Sigmoid colon (tissue), 7 donors: ENCODE data around the gene HECW1. TPM values are rescaled to one million over a fixed set of nuclear protein-coding genes. Genes with fewer than 3 reads are reported as not detected.

Experiments used
- DNase-seq: peaks from one replicate; pipeline ENCODE4 v3.0.0-alpha.2; 2019
- H3K27ac ChIP-seq, 4 donors: fragments of 200-600 bp; sonication (generic); one replicate each; pipeline ENCODE4 v1.5.1; 2016 to 2019; ENCODE audit warnings: mild to moderate bottlenecking in 1 of 4
- H3K27me3 ChIP-seq, 3 donors: fragments of 200-600 bp; sonication (generic); one replicate each; pipeline ENCODE4 v1.5.1; 2019; ENCODE audit warnings: mild to moderate bottlenecking in 1 of 3
- H3K36me3 ChIP-seq, 4 donors: fragments of 200-600 bp; sonication (generic); one replicate each; pipeline ENCODE4 v1.5.1; 2016 to 2019
- H3K4me1 ChIP-seq, 4 donors: fragments of 200-600 bp; sonication (generic); one replicate each; pipeline ENCODE4 v1.5.1; 2017 to 2019
- H3K4me3 ChIP-seq, 4 donors: fragments of 200-600 bp; sonication (generic); one replicate each; pipeline ENCODE4 v1.5.1; 2017 to 2019; ENCODE audit warnings: mild to moderate bottlenecking in 2 of 4, moderate library complexity in 1 of 4
- H3K9me3 ChIP-seq, 4 donors: fragments of 200-600 bp in 3 of 4; sonication (generic) in 3 of 4; one replicate each; pipeline versions ENCODE4 v1.5.1 to v1.6.1; 2013 to 2019
- EP300 ChIP-seq, 4 donors: sonication (generic); formaldehyde crosslinking; IDR thresholded peaks; one replicate each; pipeline ENCODE4 v1.6.1; 2017; ENCODE audit warnings: antibody characterized with exemption in 4 of 4
- POLR2A ChIP-seq, 2 donors: fragments of 450-650 bp; IDR thresholded peaks; one replicate each; pipeline ENCODE4 v1.6.1; 2016; ENCODE audit warnings: antibody characterized with exemption in 2 of 2, mild to moderate bottlenecking in 2 of 2, moderate library complexity in 2 of 2
- POLR2AphosphoS5 ChIP-seq, 4 donors: sonication (generic); formaldehyde crosslinking; IDR thresholded peaks; one replicate each; pipeline ENCODE4 v1.6.1; 2017; ENCODE audit warnings: antibody characterized with exemption in 4 of 4
- WGBS, 2 donors: extraction: QIAGEN DNeasy Blood & Tissue Kit; methylation state at CpG; one replicate each; pipeline ENCODE4 v1.1.7; 2013; 5-methylcytosine and 5-hydroxymethylcytosine counted together
- intact Hi-C: fragments of 100-400 bp; cut with DNase I; formaldehyde crosslinking; loops from one replicate; pipeline ENCODE4 v1.15.1; 2023
- polyA plus RNA-seq, 3 donors: library from polyadenylated mRNA; stranded (reverse); fragments of 200-250 nt; gene quantifications; one replicate each; pipeline ENCODE4 v1.2.3, GENCODE V29; 2013
- small RNA-seq, 3 donors: library from RNA; depleted of rRNA; stranded (forward); fragments of <200 nt; gene quantifications; one replicate each; pipeline ENCODE3, GENCODE V24; 2016
- total RNA-seq, 4 donors: library from RNA; depleted of rRNA; stranded (reverse); fragments of >200 nt; gene quantifications; one replicate each; pipeline ENCODE4 v1.1.0, GENCODE V29; 2016
- TF ChIP-seq, protein P1 (sequence below), 4 experiments: fragments of 450-650 bp in 3 of 4; fragments of 200-600 bp in 1 of 4; IDR thresholded peaks; one replicate each; pipeline ENCODE4 v1.5.1; 2016 to 2019; ENCODE audit warnings: antibody characterized with exemption in 4 of 4, mild to moderate bottlenecking in 3 of 4, moderate library complexity in 2 of 4
- donor health status: healthy with polysubstance abuse.
- donor health status: Bipolar disorder and iron deficiency.
- donor health status: healthy.

HECW1 gene
- total and polyA plus RNA-seq, 7 donors: 0.33 to 7.8 (median 1.2) TPM

DNA sequence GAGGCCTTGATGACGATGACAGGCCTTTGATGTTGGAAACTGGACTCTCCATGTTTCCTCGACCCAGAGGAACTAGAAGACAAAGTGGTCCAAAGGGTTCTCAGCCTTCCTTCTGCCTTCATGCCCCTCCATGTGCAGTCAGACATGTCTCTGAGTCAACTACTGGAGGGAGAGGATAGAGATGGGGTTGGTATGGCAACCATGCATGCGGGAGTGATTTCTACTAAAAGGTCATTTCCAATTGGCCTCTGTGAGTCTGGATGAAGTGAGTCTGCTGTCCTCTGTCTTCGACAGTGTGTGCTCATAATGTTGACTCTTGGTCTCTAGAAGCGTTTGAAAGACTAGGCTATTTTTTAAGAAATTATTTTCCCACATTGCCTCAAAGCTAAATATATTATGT lies 499.7 kb downstream of the HECW1 start:
- peak overlapping the region in 3 of 4 donors; percentile 23 to 55 (median 38) for H3K27ac ChIP-seq
- H3K4me3 ChIP-seq: no peak overlapping the region
- DNase-seq: no peak
- TF ChIP-seq, protein P1, sequence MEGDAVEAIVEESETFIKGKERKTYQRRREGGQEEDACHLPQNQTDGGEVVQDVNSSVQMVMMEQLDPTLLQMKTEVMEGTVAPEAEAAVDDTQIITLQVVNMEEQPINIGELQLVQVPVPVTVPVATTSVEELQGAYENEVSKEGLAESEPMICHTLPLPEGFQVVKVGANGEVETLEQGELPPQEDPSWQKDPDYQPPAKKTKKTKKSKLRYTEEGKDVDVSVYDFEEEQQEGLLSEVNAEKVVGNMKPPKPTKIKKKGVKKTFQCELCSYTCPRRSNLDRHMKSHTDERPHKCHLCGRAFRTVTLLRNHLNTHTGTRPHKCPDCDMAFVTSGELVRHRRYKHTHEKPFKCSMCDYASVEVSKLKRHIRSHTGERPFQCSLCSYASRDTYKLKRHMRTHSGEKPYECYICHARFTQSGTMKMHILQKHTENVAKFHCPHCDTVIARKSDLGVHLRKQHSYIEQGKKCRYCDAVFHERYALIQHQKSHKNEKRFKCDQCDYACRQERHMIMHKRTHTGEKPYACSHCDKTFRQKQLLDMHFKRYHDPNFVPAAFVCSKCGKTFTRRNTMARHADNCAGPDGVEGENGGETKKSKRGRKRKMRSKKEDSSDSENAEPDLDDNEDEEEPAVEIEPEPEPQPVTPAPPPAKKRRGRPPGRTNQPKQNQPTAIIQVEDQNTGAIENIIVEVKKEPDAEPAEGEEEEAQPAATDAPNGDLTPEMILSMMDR (IDR thresholded peaks at IDR 0.05): no peak
- TF ChIP-seq POLR2A (IDR thresholded peaks at IDR 0.05): no peak
- H3K36me3 ChIP-seq: peaks cover 0 to 11% (median under 1%) of the 10 kb centered on the region in 4 donors
- H3K4me1 ChIP-seq: peaks cover 0 to 26% (median 24%) of the 10 kb centered on the region in 4 donors
- WGBS, 2 donors: 82 to 92% methylated on average over 5 of the region's 5 CpGs
- intact Hi-C loops: no loop called here
- H3K9me3 ChIP-seq: no peaks in the 10 kb centered on the region
- H3K27me3 ChIP-seq: no peaks in the 10 kb centered on the region

DNA sequence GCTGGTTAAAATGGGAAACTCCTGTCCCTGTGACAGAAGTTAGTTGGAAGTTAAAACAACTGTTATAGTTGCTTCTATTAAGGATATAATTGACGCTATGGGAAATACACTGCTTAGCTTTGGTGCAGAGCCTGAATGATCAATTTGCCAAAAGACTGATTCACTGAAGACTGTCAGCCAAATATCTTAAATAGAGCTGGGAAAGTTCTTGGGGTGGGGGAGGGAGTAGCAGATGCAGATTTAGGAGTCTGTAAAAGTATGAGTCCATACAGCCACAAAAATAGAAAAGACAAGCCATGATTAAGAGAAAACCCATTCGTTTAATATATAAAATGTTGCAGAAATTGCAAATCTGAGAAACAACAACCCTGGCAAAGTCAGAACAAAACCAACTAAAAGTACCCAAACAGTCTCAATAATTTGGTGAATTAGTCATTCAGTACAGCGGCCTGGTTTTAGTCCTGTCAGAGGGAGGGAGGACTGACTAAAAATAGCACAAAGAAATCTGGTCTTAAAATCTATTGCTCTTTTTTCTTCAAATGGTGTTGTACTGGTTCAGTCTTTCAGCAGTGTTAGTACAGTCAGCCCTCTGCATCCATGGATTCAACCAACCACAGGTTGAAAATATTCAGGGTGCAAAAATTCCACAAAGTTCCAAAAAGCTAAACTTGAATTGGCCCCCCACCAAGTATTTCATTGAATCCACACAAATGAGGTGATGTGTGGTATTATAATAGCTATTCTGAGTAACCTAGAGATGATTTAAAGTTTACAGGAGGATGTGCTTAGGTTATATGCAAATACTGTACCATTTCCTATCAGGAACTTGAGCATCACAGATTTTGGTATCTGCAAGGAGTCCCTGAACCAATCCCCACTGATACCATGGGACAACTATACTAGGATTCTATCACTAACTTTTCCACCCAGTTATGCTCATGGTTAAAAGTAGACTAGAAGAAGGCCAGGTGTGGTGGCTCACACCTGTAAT lies 500.4 kb downstream of the HECW1 start:
- intact Hi-C loops: no loop called here
- no peaks in the 10 kb centered on the region for H3K9me3 ChIP-seq
- no peak for DNase-seq
- H3K27ac ChIP-seq: peak overlapping the region in 3 of 4 donors; percentile 23 to 55 (median 38)
- 58 to 87% methylated on average over 3 of the region's 3 CpGs for WGBS, 2 donors
- peaks cover 0 to 11% (median 0%) of the 10 kb centered on the region in 4 donors for H3K36me3 ChIP-seq
- TF ChIP-seq EP300 (IDR thresholded peaks at IDR 0.05) (no peak), POLR2A (IDR thresholded peaks at IDR 0.05) (no peak), POLR2AphosphoS5 (IDR thresholded peaks at IDR 0.05) (no peak)
- TF ChIP-seq, protein P1 (IDR thresholded peaks at IDR 0.05): no peak
- no peak overlapping the region for H3K4me3 ChIP-seq
- peaks cover 0 to 26% (median 24%) of the 10 kb centered on the region in 4 donors for H3K4me1 ChIP-seq
- no peaks in the 10 kb centered on the region for H3K27me3 ChIP-seq

Small RNA genes lying within 50 kb of the gene (small RNA-seq; reads per million reads assigned to genes)
- gene MIR3943 (0 reads per million in 3 donors), gene RF00019 (0 reads per million in 3 donors), gene RNU6-575P (0 reads per million in 3 donors), gene RNU7-35P (0 reads per million in 3 donors)

Other genes starting within 250 kb of the HECW1 start
- gene C7orf25, start 200.6 kb upstream of the HECW1 start, total RNA-seq: 10 to 100 TPM in 2 of 4 donors, 1 to 10 TPM in 2; 5.4 to 13.0 (median 8.9) TPM
- gene C7orf25, start 200.6 kb upstream of the HECW1 start, polyA plus RNA-seq: 1 to 10 TPM; 3.9 to 9.0 (median 5.3) TPM
- 10 to 100 TPM; 39.1 to 81.3 (median 68.0) TPM for gene PSMA2, start 180.5 kb upstream of the HECW1 start, total RNA-seq
- gene PSMA2, start 180.5 kb upstream of the HECW1 start, polyA plus RNA-seq: 100 to 1,000 TPM; 133 to 171 (median 152) TPM
- 10 to 100 TPM; 53.2 to 85.7 (median 68.4) TPM for gene MRPL32, start 180.3 kb upstream of the HECW1 start, total RNA-seq
- 10 to 100 TPM; 42.6 to 69.6 (median 62.4) TPM for gene MRPL32, start 180.3 kb upstream of the HECW1 start, polyA plus RNA-seq